GM12878 (cell line): ENCODE data around the gene TCERG1L. TPM values are rescaled to one million over a fixed set of nuclear protein-coding genes. Genes with fewer than 3 reads are reported as not detected.

ENCODE experiments used
- ATAC-seq: fragments of 200-7000 bp; cut with Tn5 transposase; 3 replicates; pipeline ENCODE4 v1.9.1; 2020; ENCODE audit warnings: mild to moderate bottlenecking, moderate library complexity
- BruUV-seq: library from RNA; stranded (reverse); fragments of 400-500 nt; replicated peaks from 2 replicates; lab custom pipeline; 2021; lab: Mats Ljungman, UMichigan
- CTCF ChIA-PET: fragments of 300-600 bp; sonication (Branson Sonifier 250); formaldehyde crosslinking; extraction: SDS; loops from one replicate; lab custom pipeline; 2021; ENCODE audit warnings: inconsistent platforms; lab: Yijun Ruan, JAX
- POLR2A ChIA-PET: fragments of 350-600 bp; formaldehyde crosslinking; extraction: SDS; loops from one replicate; lab custom pipeline; 2021; ENCODE audit warnings: inconsistent platforms; lab: Charles Lee
- RAD21 ChIA-PET: fragments of 300-600 bp; sonication (Branson Sonifier 250); formaldehyde crosslinking; loops from one replicate; lab custom pipeline; 2023; ENCODE audit warnings: antibody characterized with exemption; ENCODE audit not compliant: unreplicated experiment; lab: Charles Lee
- SMC1A ChIA-PET: fragments of 300-600 bp; sonication (Branson Sonifier 250); formaldehyde crosslinking; loops from one replicate; lab custom pipeline; 2023; ENCODE audit not compliant: unreplicated experiment, uncharacterized antibody; lab: Charles Lee
- DNase-seq: peaks from one replicate; pipeline ENCODE4 v3.0.0-alpha.2; 2011; ENCODE audit warnings: low read depth, low spot score
- FAIRE-seq: peaks from 3 replicates; lab custom pipeline; 2011; peaks lifted over from hg19 to GRCh38; lab: Jason Lieb, UNC
- H2AFZ ChIP-seq: 2 replicates; pipeline ENCODE4 v1.6.0; 2011; ENCODE audit warnings: low read depth, low read length, control low read depth; ENCODE audit not compliant: control insufficient read depth
- H3K27ac ChIP-seq: 2 replicates; pipeline ENCODE4 v1.5.1; 2011; ENCODE audit warnings: control low read depth; ENCODE audit not compliant: control insufficient read depth, insufficient read depth
- H3K27me3 ChIP-seq, 2 experiments: replicated peaks in 1 of 2; 2 replicates each; pipeline versions ENCODE4 v1.6.0 to v1.6.1; 2011; ENCODE audit warnings: low read length in 1 of 2; ENCODE audit not compliant: control insufficient read depth in 2 of 2, insufficient read depth in 2 of 2
- H3K36me3 ChIP-seq, 2 experiments: 2 replicates each; pipeline ENCODE4 v1.5.1; 2011; ENCODE audit warnings: low read length in 1 of 2; ENCODE audit not compliant: control insufficient read depth in 2 of 2, insufficient read depth in 2 of 2
- H3K4me1 ChIP-seq: 2 replicates; pipeline ENCODE4 v1.6.1; 2011; ENCODE audit warnings: mild to moderate bottlenecking, low read length, moderate library complexity, mixed read lengths; ENCODE audit not compliant: control insufficient read depth, insufficient read depth
- H3K4me2 ChIP-seq: 2 replicates; pipeline ENCODE4 v1.6.0; 2011; ENCODE audit warnings: control low read depth; ENCODE audit not compliant: control insufficient read depth, insufficient read depth
- H3K4me3 ChIP-seq: fragments of 200-600 bp; sonication (generic); 2 replicates; pipeline ENCODE4 v1.5.1; 2016
- H3K79me2 ChIP-seq: 2 replicates; pipeline ENCODE4 v1.6.0; 2011; ENCODE audit warnings: low read length; ENCODE audit not compliant: control insufficient read depth, insufficient read depth
- H3K9ac ChIP-seq: 2 replicates; pipeline ENCODE4 v1.8.0; 2011; ENCODE audit warnings: low read length, control low read depth, mixed read lengths; ENCODE audit not compliant: control insufficient read depth, insufficient read depth
- H3K9me3 ChIP-seq: replicated peaks from 3 replicates; pipeline ENCODE4 v1.5.1; 2011; ENCODE audit warnings: mild to moderate bottlenecking, low read length; ENCODE audit not compliant: control insufficient read depth, insufficient read depth
- H4K20me1 ChIP-seq: 2 replicates; pipeline ENCODE4 v1.6.0; 2011; ENCODE audit not compliant: control insufficient read depth, insufficient read depth
- ETV6 ChIP-seq, 2 experiments: fragments of 450-650 bp in 1 of 2; IDR thresholded peaks in 1 of 2; conservative IDR thresholded peaks in 1 of 2; 2 replicates each; pipeline ENCODE4 v1.6.1; 2014; ENCODE audit warnings: antibody characterized with exemption in 1 of 2, borderline replicate concordance in 1 of 2, low read depth in 1 of 2, mild to moderate bottlenecking in 1 of 2, moderate library complexity in 1 of 2
- NFYB ChIP-seq: IDR thresholded peaks from 2 replicates; pipeline ENCODE4 v1.6.1; 2011; ENCODE audit warnings: low read depth, mild to moderate bottlenecking, low read length, improper control_type of control experiment, moderate library complexity; ENCODE audit not compliant: insufficient read depth
- RELA ChIP-seq: fragments of 450-650 bp; IDR thresholded peaks from 2 replicates; pipeline ENCODE4 v1.8.0; 2014; ENCODE audit warnings: borderline replicate concordance; ENCODE audit not compliant: partially characterized antibody
- SMAD1 ChIP-seq: fragments of 450-650 bp; IDR thresholded peaks from 2 replicates; pipeline ENCODE4 v1.6.1; 2018; ENCODE audit warnings: mild to moderate bottlenecking, low read depth; ENCODE audit not compliant: partially characterized antibody
- SREBF1 ChIP-seq: IDR thresholded peaks from 2 replicates; pipeline ENCODE4 v1.6.1; 2012; ENCODE audit warnings: mild to moderate bottlenecking, low read length
- WGBS: methylation state at CpG from one replicate; pipeline ENCODE4 v1.1.6; 2016; ENCODE audit warnings: low lambda C conversion rate; ENCODE audit not compliant: insufficient replicate concordance, insufficient coverage; ENCODE audit errors: missing lambda C conversion rate; 5-methylcytosine and 5-hydroxymethylcytosine counted together
- in situ Hi-C: fragments of 300-500 bp; cut with MboI; formaldehyde crosslinking; loops from 9 replicates; pipeline ENCODE4 v1.14.3; 2018; ENCODE audit warnings: mixed read lengths
- intact Hi-C: fragments of 100-400 bp; cut with micrococcal nuclease; formaldehyde crosslinking; loops from one replicate; pipeline ENCODE4 v1.14.2; 2022; ENCODE audit not compliant: unreplicated experiment
- polyA plus RNA-seq, 11 experiments: library from polyadenylated mRNA; depleted of rRNA in 4 of 11; unstranded in 6 of 11; stranded (reverse) in 5 of 11; fragments of >200 nt; fragmentation: Nextera tagmentation in 4 of 11; fragmentation: Illumina TruSeq in 1 of 11; extraction: Ambion mirVana in 4 of 11; extraction: Trizol in 1 of 11; gene quantifications; 1 replicate in 1 of 11; 2 replicates in 10 of 11; pipeline versions ENCODE4 v1.2.1 to v1.2.3, GENCODE V29; 2011 to 2016; ENCODE audit warnings: inconsistent platforms in 2 of 11, missing spikeins in 2 of 11, low read depth in 1 of 11
- total RNA-seq, 4 experiments: library from RNA; depleted of rRNA in 3 of 4; stranded (reverse); fragments of >200 nt in 3 of 4; fragmentation: Illumina TruSeq in 1 of 4; extraction: Trizol in 1 of 4; gene quantifications; 2 replicates each; pipeline versions ENCODE4 v1.2.1 to v1.2.3, GENCODE V29; 2013 to 2021
- TF ChIP-seq, protein P1 (sequence below): fragments of 450-650 bp; formaldehyde crosslinking; IDR thresholded peaks from 2 replicates; pipeline ENCODE4 v1.4.0; 2022; ENCODE audit warnings: mild to moderate bottlenecking, moderate library complexity

The TCERG1L gene
- total and polyA plus RNA-seq, 10 of the 15 experiments (the other 5 are each of a cell fraction or from before 2014, with no cell fraction given), result not detected

DNA sequence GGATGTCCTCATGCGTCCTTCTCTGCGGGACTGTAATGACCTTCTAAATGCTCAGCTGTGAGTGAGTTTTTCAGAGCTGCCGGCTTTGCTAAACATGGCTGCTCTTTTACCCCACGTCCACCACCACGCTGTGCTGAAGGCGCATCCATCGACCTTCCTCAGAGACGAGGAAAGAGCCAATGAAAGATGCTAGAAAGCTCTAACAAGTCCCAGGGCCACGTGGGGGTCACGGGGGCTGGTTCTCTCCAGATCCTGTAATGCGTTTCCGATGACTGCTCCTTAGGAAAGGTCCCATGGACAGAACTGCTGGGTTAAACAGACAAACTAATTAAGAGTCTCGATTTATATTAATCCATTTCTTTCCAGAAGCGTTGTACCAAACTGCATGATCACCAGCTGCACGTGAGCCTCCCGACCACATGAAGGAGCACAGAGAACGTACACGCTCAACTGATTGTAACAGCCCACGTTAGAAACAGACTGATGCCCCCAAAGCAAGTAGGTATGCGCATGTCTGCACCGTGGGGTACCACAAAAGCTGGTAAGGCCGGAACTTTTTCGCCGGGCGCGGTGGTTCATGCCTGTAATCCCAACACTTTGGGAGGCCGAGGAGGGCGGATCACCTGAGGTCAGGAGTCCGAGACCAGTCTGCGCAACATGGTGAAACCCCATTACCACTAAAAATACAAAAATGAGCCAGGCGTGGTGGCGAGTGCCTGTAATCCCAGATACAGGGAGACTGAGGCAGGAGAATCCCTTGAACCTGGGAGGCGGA, 109.6 kb downstream of the TCERG1L start:
- TF ChIP-seq, protein P1, sequence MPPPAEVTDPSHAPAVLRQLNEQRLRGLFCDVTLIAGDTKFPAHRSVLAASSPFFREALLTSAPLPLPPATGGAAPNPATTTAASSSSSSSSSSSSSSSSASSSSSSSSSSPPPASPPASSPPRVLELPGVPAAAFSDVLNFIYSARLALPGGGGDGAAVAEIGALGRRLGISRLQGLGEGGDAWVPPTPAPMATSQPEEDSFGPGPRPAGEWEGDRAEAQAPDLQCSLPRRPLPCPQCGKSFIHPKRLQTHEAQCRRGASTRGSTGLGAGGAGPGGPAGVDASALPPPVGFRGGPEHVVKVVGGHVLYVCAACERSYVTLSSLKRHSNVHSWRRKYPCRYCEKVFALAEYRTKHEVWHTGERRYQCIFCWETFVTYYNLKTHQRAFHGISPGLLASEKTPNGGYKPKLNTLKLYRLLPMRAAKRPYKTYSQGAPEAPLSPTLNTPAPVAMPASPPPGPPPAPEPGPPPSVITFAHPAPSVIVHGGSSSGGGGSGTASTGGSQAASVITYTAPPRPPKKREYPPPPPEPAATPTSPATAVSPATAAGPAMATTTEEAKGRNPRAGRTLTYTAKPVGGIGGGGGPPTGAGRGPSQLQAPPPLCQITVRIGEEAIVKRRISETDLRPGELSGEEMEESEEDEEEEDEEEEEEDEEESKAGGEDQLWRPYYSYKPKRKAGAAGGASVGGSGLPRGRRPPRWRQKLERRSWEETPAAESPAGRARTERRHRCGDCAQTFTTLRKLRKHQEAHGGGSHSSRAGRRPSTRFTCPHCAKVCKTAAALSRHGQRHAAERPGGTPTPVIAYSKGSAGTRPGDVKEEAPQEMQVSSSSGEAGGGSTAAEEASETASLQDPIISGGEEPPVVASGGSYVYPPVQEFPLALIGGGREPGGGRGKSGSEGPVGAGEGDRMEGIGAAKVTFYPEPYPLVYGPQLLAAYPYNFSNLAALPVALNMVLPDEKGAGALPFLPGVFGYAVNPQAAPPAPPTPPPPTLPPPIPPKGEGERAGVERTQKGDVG (CRISPR knock-in tag), result no peak
- TF ChIP-seq RELA, result no peak
- no peak for TF ChIP-seq NFYB
- TF ChIP-seq SREBF1, result no peak
- no peak for TF ChIP-seq SMAD1
- no peak for TF ChIP-seq ETV6 (conservative IDR thresholded peaks at IDR 0.05 in 1 of 2, IDR thresholded peaks at IDR 0.05 in 1 of 2; ENCODE audit: borderline replicate concordance in 1 of 2, low read depth in 1 of 2)
- no peak overlapping the region for H3K9ac ChIP-seq
- no peaks in the 10 kb centered on the region for H3K27me3 ChIP-seq
- no peak for ATAC-seq
- H3K36me3 ChIP-seq, result no peaks in the 10 kb centered on the region
- POLR2A ChIA-PET, result no interaction called here
- BruUV-seq, result no TSS peak
- H3K27ac ChIP-seq, result no peak overlapping the region
- no peak overlapping the region for H3K4me2 ChIP-seq
- SMC1A ChIA-PET, result no interaction called here
- RAD21 ChIA-PET, result no interaction called here
- H3K4me1 ChIP-seq, result no peaks in the 10 kb centered on the region
- H2AFZ ChIP-seq, result no peak overlapping the region
- in situ Hi-C loops (no loop called here), intact Hi-C loops (no loop called here)
- CTCF ChIA-PET, result no interaction called here
- 49% methylated on average over 33 of the region's 33 CpGs for WGBS
- no peaks in the 10 kb centered on the region for H3K79me2 ChIP-seq
- H4K20me1 ChIP-seq, result no peaks in the 10 kb centered on the region
- H3K9me3 ChIP-seq, result no peaks in the 10 kb centered on the region; the same call in 2 of the 3 replicates
- H3K4me3 ChIP-seq, result no peak overlapping the region
- DNase-seq, result no peak
- no peak for FAIRE-seq
